Vagina (tissue), 2 donors: ENCODE measurements around the gene LGMN. TPM values are rescaled to one million over a fixed set of nuclear protein-coding genes. Genes with fewer than 3 reads are reported as not detected.

Experiments used
- DNase-seq, 2 donors: peaks; one replicate each; pipeline ENCODE4 v3.0.0-alpha.2; 2017; ENCODE audit errors: extremely low spot score in 2 of 2
- H3K27ac ChIP-seq: fragments of 200-600 bp; sonication (generic); one replicate; pipeline ENCODE4 v1.5.1; 2019
- H3K27me3 ChIP-seq: fragments of 200-600 bp; sonication (generic); one replicate; pipeline ENCODE4 v1.5.1; 2019
- H3K36me3 ChIP-seq, 2 donors: fragments of 200-600 bp; sonication (generic); one replicate each; pipeline ENCODE4 v1.5.1; 2017 to 2019
- H3K4me1 ChIP-seq: fragments of 200-600 bp; sonication (generic); one replicate; pipeline ENCODE4 v1.5.1; 2019
- H3K4me3 ChIP-seq, 2 donors: fragments of 200-600 bp; sonication (generic); 1 replicate in 1 of 2; 2 replicates in 1 of 2; pipeline ENCODE4 v1.5.1; 2016 to 2019
- H3K9me3 ChIP-seq: fragments of 200-600 bp; sonication (generic); one replicate; pipeline ENCODE4 v1.5.1; 2019
- POLR2A ChIP-seq, 2 donors: fragments of 450-650 bp; IDR thresholded peaks; one replicate each; pipeline ENCODE4 v1.6.1; 2017; ENCODE audit warnings: antibody characterized with exemption in 2 of 2, mild to moderate bottlenecking in 2 of 2, moderate library complexity in 2 of 2
- POLR2AphosphoS5 ChIP-seq, 2 donors: sonication (generic); formaldehyde crosslinking; IDR thresholded peaks; one replicate each; pipeline ENCODE4 v1.9.0; 2017; ENCODE audit warnings: antibody characterized with exemption in 2 of 2, mild to moderate bottlenecking in 2 of 2, low read depth in 1 of 2; ENCODE audit not compliant: insufficient read depth in 1 of 2
- intact Hi-C: fragments of 100-400 bp; cut with DNase I; formaldehyde crosslinking; loops from one replicate; pipeline ENCODE4 v1.15.1; 2023
- total RNA-seq: library from RNA; depleted of rRNA; stranded (reverse); fragments of >200 nt; gene quantifications from one replicate; pipeline ENCODE4 v1.2.3, GENCODE V29; 2016
- TF ChIP-seq, protein P1 (sequence below), 3 experiments: fragments of 450-650 bp in 2 of 3; fragments of 200-600 bp in 1 of 3; sonication (generic) in 1 of 3; IDR thresholded peaks; one replicate each; pipeline ENCODE4 v1.5.1; 2017 to 2019; ENCODE audit warnings: antibody characterized with exemption in 3 of 3, mild to moderate bottlenecking in 2 of 3, moderate library complexity in 2 of 3

Gene LGMN
- total RNA-seq, 1 donor from 2014 or later = 61.6 TPM

DNA sequence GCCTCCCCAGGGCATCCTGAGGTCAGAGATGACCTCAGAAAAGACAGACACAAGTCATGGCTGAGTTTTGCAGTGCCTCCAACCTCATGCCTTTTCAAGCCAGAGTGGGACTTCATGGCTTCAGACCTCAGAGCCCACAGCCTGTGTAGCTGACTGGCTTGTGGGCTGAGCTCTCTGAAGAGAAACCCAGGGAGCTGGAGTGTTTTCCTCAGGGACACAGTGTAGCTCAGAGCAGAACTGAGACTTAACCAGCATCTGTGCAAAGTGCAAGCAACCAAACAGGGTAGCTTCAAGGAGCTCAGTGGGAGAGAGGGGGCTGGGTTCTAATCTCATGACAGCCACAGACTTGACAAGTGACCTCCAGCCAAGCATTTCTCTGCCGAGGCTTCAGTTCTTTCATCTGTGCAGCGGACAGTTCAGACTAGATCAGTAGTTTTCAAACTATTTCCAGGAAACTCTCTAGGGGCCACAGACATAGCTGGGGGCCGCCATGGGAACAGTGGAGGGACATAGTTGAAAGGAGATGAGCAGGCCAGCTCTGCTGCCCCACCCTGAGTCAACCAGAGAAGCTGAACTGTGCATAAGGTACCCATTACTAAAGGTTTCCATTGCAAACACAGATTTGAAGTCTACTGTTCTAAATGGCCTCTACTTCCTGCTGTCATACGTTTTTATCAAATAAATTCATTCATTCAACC lies 80.0 kb downstream of the LGMN start:
- Histone ChIP-seq H3K27me3 (no peaks in the 10 kb centered on the region), H3K27ac (no peak overlapping the region), H3K4me3 (no peak overlapping the region), H3K9me3 (no peaks in the 10 kb centered on the region), H3K4me1 (peaks cover 11% of the 10 kb centered on the region), H3K36me3 (no peaks in the 10 kb centered on the region)
- intact Hi-C loops = no loop called here
- DNase-seq = no peak
- TF ChIP-seq, protein P1, sequence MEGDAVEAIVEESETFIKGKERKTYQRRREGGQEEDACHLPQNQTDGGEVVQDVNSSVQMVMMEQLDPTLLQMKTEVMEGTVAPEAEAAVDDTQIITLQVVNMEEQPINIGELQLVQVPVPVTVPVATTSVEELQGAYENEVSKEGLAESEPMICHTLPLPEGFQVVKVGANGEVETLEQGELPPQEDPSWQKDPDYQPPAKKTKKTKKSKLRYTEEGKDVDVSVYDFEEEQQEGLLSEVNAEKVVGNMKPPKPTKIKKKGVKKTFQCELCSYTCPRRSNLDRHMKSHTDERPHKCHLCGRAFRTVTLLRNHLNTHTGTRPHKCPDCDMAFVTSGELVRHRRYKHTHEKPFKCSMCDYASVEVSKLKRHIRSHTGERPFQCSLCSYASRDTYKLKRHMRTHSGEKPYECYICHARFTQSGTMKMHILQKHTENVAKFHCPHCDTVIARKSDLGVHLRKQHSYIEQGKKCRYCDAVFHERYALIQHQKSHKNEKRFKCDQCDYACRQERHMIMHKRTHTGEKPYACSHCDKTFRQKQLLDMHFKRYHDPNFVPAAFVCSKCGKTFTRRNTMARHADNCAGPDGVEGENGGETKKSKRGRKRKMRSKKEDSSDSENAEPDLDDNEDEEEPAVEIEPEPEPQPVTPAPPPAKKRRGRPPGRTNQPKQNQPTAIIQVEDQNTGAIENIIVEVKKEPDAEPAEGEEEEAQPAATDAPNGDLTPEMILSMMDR (IDR thresholded peaks at IDR 0.05) = no peak
- TF ChIP-seq POLR2AphosphoS5 (IDR thresholded peaks at IDR 0.05; ENCODE audit: insufficient read depth in 1 of 2, low read depth in 1 of 2) (no peak), POLR2A (IDR thresholded peaks at IDR 0.05) (no peak)

DNA sequence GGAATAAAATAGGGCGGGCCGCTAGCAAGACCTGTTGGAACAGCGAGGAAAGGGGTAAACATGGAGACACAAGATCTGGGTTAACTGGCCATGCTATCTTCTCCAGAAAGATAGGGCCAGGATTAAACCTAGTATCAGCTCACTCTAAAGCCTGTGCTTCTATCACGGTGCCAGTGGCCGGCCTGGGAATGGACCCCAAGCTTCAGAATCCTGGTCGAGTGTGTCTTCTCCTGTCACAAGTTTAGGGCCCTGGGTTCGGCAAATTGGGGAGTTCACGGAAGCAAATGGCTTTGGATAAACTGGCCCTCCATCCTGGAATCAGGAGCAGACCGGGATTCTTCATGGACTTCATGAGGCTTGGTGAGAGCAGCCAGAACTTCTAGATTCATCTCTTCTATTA lies 82.2 kb downstream of the LGMN start:
- H3K9me3 ChIP-seq = no peaks in the 10 kb centered on the region
- peaks cover 11% of the 10 kb centered on the region for H3K4me1 ChIP-seq
- H3K4me3 ChIP-seq = no peak overlapping the region
- TF ChIP-seq POLR2AphosphoS5 (IDR thresholded peaks at IDR 0.05; ENCODE audit: insufficient read depth in 1 of 2, low read depth in 1 of 2) (no peak), POLR2A (IDR thresholded peaks at IDR 0.05) (no peak)
- TF ChIP-seq, protein P1 (IDR thresholded peaks at IDR 0.05) = no peak
- DNase-seq = no peak
- intact Hi-C loops = no loop called here
- H3K36me3 ChIP-seq = peaks cover 0 to 13% of the 10 kb centered on the region in 2 donors
- H3K27ac ChIP-seq = no peak overlapping the region
- no peaks in the 10 kb centered on the region for H3K27me3 ChIP-seq

DNA sequence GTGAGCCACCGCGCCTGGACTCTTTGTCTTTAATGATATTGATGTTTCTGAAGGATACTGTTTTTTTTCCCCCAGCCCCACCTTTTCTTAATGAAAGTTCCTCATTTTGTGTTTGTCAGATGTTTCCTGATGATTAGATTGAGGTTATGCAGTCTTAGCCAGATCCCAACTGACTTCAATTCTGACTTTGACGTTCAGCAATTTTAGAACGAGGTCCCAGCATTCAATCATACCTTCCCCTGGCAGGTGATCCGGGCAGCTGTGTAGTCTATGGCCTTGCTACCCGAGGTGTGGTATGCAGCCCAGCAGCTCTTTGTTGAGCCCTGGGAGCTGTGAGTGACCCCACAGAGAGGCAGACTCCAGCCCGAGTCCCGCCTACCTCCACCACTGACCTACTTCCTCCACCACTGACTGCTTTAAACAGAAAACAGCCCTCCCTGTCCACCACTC lies 82.7 kb downstream of the LGMN start:
- H3K27me3 ChIP-seq = no peaks in the 10 kb centered on the region
- H3K36me3 ChIP-seq = peaks cover 0 to 16% of the 10 kb centered on the region in 2 donors
- no peak for DNase-seq
- no peak overlapping the region for H3K27ac ChIP-seq
- peaks cover 10% of the 10 kb centered on the region for H3K4me1 ChIP-seq
- intact Hi-C loops = no loop called here
- TF ChIP-seq POLR2AphosphoS5 (IDR thresholded peaks at IDR 0.05; ENCODE audit: insufficient read depth in 1 of 2, low read depth in 1 of 2) (no peak), POLR2A (IDR thresholded peaks at IDR 0.05) (no peak)
- TF ChIP-seq, protein P1 (IDR thresholded peaks at IDR 0.05) = no peak
- no peaks in the 10 kb centered on the region for H3K9me3 ChIP-seq
- no peak overlapping the region for H3K4me3 ChIP-seq

DNA sequence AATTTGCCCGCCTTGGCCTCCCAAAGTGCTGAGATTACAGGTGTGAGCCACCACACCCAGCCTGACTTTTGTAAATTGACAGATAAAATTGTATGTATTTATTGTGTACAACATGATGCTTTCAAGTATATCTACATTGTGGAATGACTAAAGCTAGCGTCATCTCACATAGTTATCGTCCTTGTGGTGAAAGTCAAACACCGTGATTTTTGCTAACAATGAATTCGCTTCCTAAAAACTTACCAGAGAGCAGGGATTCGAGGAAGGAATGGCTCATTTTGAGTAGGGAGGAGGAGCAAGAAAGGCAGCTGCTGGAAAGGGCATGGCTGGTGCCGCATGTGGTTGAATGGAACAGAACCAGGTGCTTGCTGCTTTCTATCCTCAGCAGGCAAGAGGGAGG lies 85.4 kb downstream of the LGMN start:
- H3K36me3 ChIP-seq = peaks cover 0 to 26% of the 10 kb centered on the region in 2 donors
- intact Hi-C loops = no loop called here
- no peaks in the 10 kb centered on the region for H3K9me3 ChIP-seq
- no peak overlapping the region for H3K4me3 ChIP-seq
- DNase-seq = no peak
- no peak overlapping the region for H3K27ac ChIP-seq
- H3K27me3 ChIP-seq = no peaks in the 10 kb centered on the region
- H3K4me1 ChIP-seq = peaks cover 23% of the 10 kb centered on the region
- TF ChIP-seq, protein P1 (IDR thresholded peaks at IDR 0.05) = no peak
- TF ChIP-seq POLR2AphosphoS5 (IDR thresholded peaks at IDR 0.05; ENCODE audit: insufficient read depth in 1 of 2, low read depth in 1 of 2) (no peak), POLR2A (IDR thresholded peaks at IDR 0.05) (no peak)

DNA sequence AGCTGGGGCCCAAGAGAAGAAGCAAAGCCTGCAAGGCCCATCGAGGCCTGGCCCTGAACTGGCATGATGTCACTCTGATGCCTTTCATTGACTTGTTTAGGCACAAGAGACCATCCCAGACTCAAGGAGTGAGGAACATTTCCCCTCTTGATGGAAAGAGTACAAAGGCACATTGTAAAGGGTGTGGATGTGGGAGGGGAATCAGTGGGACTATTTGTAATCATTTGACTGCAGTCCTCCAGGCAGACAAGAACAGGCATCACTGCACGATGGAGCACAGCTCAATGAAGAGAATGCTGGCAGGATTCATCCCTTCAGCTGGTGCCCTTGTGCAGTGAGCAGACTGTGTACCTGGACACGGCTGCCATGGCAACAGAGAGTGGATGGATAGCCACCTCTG lies 87.9 kb downstream of the LGMN start:
- no peak overlapping the region for H3K4me3 ChIP-seq
- H3K36me3 ChIP-seq = peaks cover 0 to 26% of the 10 kb centered on the region in 2 donors
- H3K9me3 ChIP-seq = no peaks in the 10 kb centered on the region
- no peak overlapping the region for H3K27ac ChIP-seq
- DNase-seq = no peak
- peaks cover 36% of the 10 kb centered on the region for H3K4me1 ChIP-seq
- intact Hi-C loops = no loop called here
- TF ChIP-seq POLR2AphosphoS5 (IDR thresholded peaks at IDR 0.05; ENCODE audit: insufficient read depth in 1 of 2, low read depth in 1 of 2) (no peak), POLR2A (IDR thresholded peaks at IDR 0.05) (no peak)
- TF ChIP-seq, protein P1 (IDR thresholded peaks at IDR 0.05) = no peak
- H3K27me3 ChIP-seq = no peaks in the 10 kb centered on the region
